ENCODE data around the gene LACTBL1.
"Not testable (repeated sequence)": the region's sequence is repeated elsewhere in the genome, so short reads cannot be mapped to it uniquely, and the experiment has no call there.

The LACTBL1 gene

GRCh38 chr1:23002218-23002617 is 29.6 kb upstream of the LACTBL1 start:
- H3K9me3 ChIP-seq (ENCODE audit: control insufficient read depth, low read length); H3K4me1 ChIP-seq (ENCODE audit: control insufficient read depth, insufficient read depth, low read length); H3K4me3 ChIP-seq (ENCODE audit: low read length); H3K36me3 ChIP-seq (ENCODE audit: control insufficient read depth, insufficient read depth, low read length); H3K27me3 ChIP-seq (ENCODE audit: control insufficient read depth, insufficient read depth, low read length); H3K9ac ChIP-seq (ENCODE audit: low read length): not testable (repeated sequence)

GRCh38 chr1:23000133-23000532 is 27.5 kb upstream of the LACTBL1 start:
- not testable (repeated sequence) for H3K9me3 ChIP-seq (ENCODE audit: control insufficient read depth, low read length); H3K27me3 ChIP-seq (ENCODE audit: control insufficient read depth, insufficient read depth, low read length); H3K4me3 ChIP-seq (ENCODE audit: low read length); H3K36me3 ChIP-seq (ENCODE audit: control insufficient read depth, insufficient read depth, low read length); H3K4me1 ChIP-seq (ENCODE audit: control insufficient read depth, insufficient read depth, low read length); H3K9ac ChIP-seq (ENCODE audit: low read length)

GRCh38 chr1:22997528-22997927 is 24.9 kb upstream of the LACTBL1 start:
- H3K36me3 ChIP-seq (ENCODE audit: control insufficient read depth, insufficient read depth, low read length); H3K4me1 ChIP-seq (ENCODE audit: control insufficient read depth, insufficient read depth, low read length); H3K27me3 ChIP-seq (ENCODE audit: control insufficient read depth, insufficient read depth, low read length); H3K9ac ChIP-seq (ENCODE audit: low read length); H3K9me3 ChIP-seq (ENCODE audit: control insufficient read depth, low read length); H3K4me3 ChIP-seq (ENCODE audit: low read length): not testable (repeated sequence)

- no peak overlapping the region for H3K4me3 ChIP-seq (ENCODE audit: low read length)
- no peak overlapping the region for H3K9ac ChIP-seq (ENCODE audit: low read length)
- H3K36me3 ChIP-seq (ENCODE audit: control insufficient read depth, insufficient read depth, low read length) = no peaks in the 10 kb centered on the region
- no peaks in the 10 kb centered on the region for H3K4me1 ChIP-seq (ENCODE audit: control insufficient read depth, insufficient read depth, low read length)
- no peaks in the 10 kb centered on the region for H3K9me3 ChIP-seq (ENCODE audit: control insufficient read depth, low read length)
- H3K27me3 ChIP-seq (ENCODE audit: control insufficient read depth, insufficient read depth, low read length) = no peaks in the 10 kb centered on the region
Observed at GRCh38 chr1:22995774-22996173, 23.1 kb upstream of the LACTBL1 start.

- not testable (repeated sequence) for H3K36me3 ChIP-seq (ENCODE audit: control insufficient read depth, insufficient read depth, low read length); H3K9ac ChIP-seq (ENCODE audit: low read length); H3K4me1 ChIP-seq (ENCODE audit: control insufficient read depth, insufficient read depth, low read length); H3K9me3 ChIP-seq (ENCODE audit: control insufficient read depth, low read length); H3K27me3 ChIP-seq (ENCODE audit: control insufficient read depth, insufficient read depth, low read length); H3K4me3 ChIP-seq (ENCODE audit: low read length)
Observed at GRCh38 chr1:22993220-22993795, 20.6 kb upstream of the LACTBL1 start.

- not testable (repeated sequence) for H3K4me3 ChIP-seq (ENCODE audit: low read length); H3K27me3 ChIP-seq (ENCODE audit: control insufficient read depth, insufficient read depth, low read length); H3K9me3 ChIP-seq (ENCODE audit: control insufficient read depth, low read length); H3K36me3 ChIP-seq (ENCODE audit: control insufficient read depth, insufficient read depth, low read length); H3K9ac ChIP-seq (ENCODE audit: low read length); H3K4me1 ChIP-seq (ENCODE audit: control insufficient read depth, insufficient read depth, low read length)
Observed at GRCh38 chr1:22992384-22992783, 19.7 kb upstream of the LACTBL1 start.

- H3K27me3 ChIP-seq (ENCODE audit: control insufficient read depth, insufficient read depth, low read length) = peaks cover 5% of the 10 kb centered on the region
- no peak overlapping the region for H3K9ac ChIP-seq (ENCODE audit: low read length)
- H3K36me3 ChIP-seq (ENCODE audit: control insufficient read depth, insufficient read depth, low read length) = no peaks in the 10 kb centered on the region
- no peaks in the 10 kb centered on the region for H3K4me1 ChIP-seq (ENCODE audit: control insufficient read depth, insufficient read depth, low read length)
- H3K9me3 ChIP-seq (ENCODE audit: control insufficient read depth, low read length) = no peaks in the 10 kb centered on the region
- no peak overlapping the region for H3K4me3 ChIP-seq (ENCODE audit: low read length)
Observed at GRCh38 chr1:22983944-22984343, 11.3 kb upstream of the LACTBL1 start.

GRCh38 chr1:22980471-22980790 is 7.8 kb upstream of the LACTBL1 start:
- not testable (repeated sequence) for H3K36me3 ChIP-seq (ENCODE audit: control insufficient read depth, insufficient read depth, low read length); H3K9me3 ChIP-seq (ENCODE audit: control insufficient read depth, low read length); H3K9ac ChIP-seq (ENCODE audit: low read length); H3K4me1 ChIP-seq (ENCODE audit: control insufficient read depth, insufficient read depth, low read length); H3K4me3 ChIP-seq (ENCODE audit: low read length)
- peaks cover 11% of the 10 kb centered on the region for H3K27me3 ChIP-seq (ENCODE audit: control insufficient read depth, insufficient read depth, low read length)

- Histone ChIP-seq H3K4me1 (ENCODE audit: control insufficient read depth, insufficient read depth, low read length) (no peaks in the 10 kb centered on the region), H3K4me3 (ENCODE audit: low read length) (no peak overlapping the region), H3K27me3 (ENCODE audit: control insufficient read depth, insufficient read depth, low read length) (peaks cover 11% of the 10 kb centered on the region), H3K9ac (ENCODE audit: low read length) (no peak overlapping the region), H3K36me3 (ENCODE audit: control insufficient read depth, insufficient read depth, low read length) (no peaks in the 10 kb centered on the region), H3K9me3 (ENCODE audit: control insufficient read depth, low read length) (no peaks in the 10 kb centered on the region)
Observed at GRCh38 chr1:22978299-22978698, 5.6 kb upstream of the LACTBL1 start.

- Histone ChIP-seq H3K4me3 (ENCODE audit: low read length) (no peak overlapping the region), H3K4me1 (ENCODE audit: control insufficient read depth, insufficient read depth, low read length) (no peaks in the 10 kb centered on the region), H3K9me3 (ENCODE audit: control insufficient read depth, low read length) (no peaks in the 10 kb centered on the region), H3K27me3 (ENCODE audit: control insufficient read depth, insufficient read depth, low read length) (peaks cover 17% of the 10 kb centered on the region), H3K9ac (ENCODE audit: low read length) (no peak overlapping the region), H3K36me3 (ENCODE audit: control insufficient read depth, insufficient read depth, low read length) (no peaks in the 10 kb centered on the region)
Observed at GRCh38 chr1:22976461-22977243, 4.0 kb upstream of the LACTBL1 start.

- Histone ChIP-seq H3K9me3 (ENCODE audit: control insufficient read depth, low read length) (no peaks in the 10 kb centered on the region), H3K9ac (ENCODE audit: low read length) (no peak overlapping the region), H3K27me3 (ENCODE audit: control insufficient read depth, insufficient read depth, low read length) (peaks cover 14% of the 10 kb centered on the region), H3K4me1 (ENCODE audit: control insufficient read depth, insufficient read depth, low read length) (no peaks in the 10 kb centered on the region), H3K36me3 (ENCODE audit: control insufficient read depth, insufficient read depth, low read length) (no peaks in the 10 kb centered on the region), H3K4me3 (ENCODE audit: low read length) (no peak overlapping the region)
Observed at GRCh38 chr1:22976127-22976460, 3.4 kb upstream of the LACTBL1 start.

- Histone ChIP-seq H3K9ac (ENCODE audit: low read length) (no peak overlapping the region), H3K9me3 (ENCODE audit: control insufficient read depth, low read length) (no peaks in the 10 kb centered on the region), H3K4me1 (ENCODE audit: control insufficient read depth, insufficient read depth, low read length) (no peaks in the 10 kb centered on the region), H3K4me3 (ENCODE audit: low read length) (no peak overlapping the region), H3K36me3 (ENCODE audit: control insufficient read depth, insufficient read depth, low read length) (no peaks in the 10 kb centered on the region), H3K27me3 (ENCODE audit: control insufficient read depth, insufficient read depth, low read length) (peaks cover 14% of the 10 kb centered on the region)
Observed at GRCh38 chr1:22975694-22976093, 3.0 kb upstream of the LACTBL1 start.

Data from mucosa of stomach (tissue), 1 donor.